ENCODE results near the gene SUSD6. TPM values are rescaled to one million over a fixed set of nuclear protein-coding genes. Genes with fewer than 3 reads are reported as not detected.
A peak's percentile ranks its signal among the peaks of the same experiment; 100 is the strongest.

SUSD6 gene
- polyA plus RNA-seq, 1 of the 3 experiments (the other 2 are of a cell fraction) = 8.5 TPM

GRCh38 chr14:69570836-69571330 lies 40.5 kb upstream of the SUSD6 start:
- CTCF ChIA-PET = interaction anchor here (0.8 to 12.6 kb wide), 10 partner anchors 9 to 329 kb away, joined by 3 to 368 read pairs (median 16); no protein-coding TSS in a partner anchor
- Histone ChIP-seq H4K20me1 (ENCODE audit: insufficient read depth) (no peaks in the 10 kb centered on the region), H3K4me2 (no peak overlapping the region), H3K27ac (ENCODE audit: low read depth in 2 of 2, low read length in 1 of 2) (no peak overlapping the region), H3K4me3 (ENCODE audit: low read depth in 2 of 2, low read length in 1 of 2) (no peak overlapping the region), H3K9me3 (no peaks in the 10 kb centered on the region), H3K27me3 (ENCODE audit: insufficient read depth) (peaks cover 38% of the 10 kb centered on the region), H3K4me1 (ENCODE audit: control insufficient read depth in 1 of 2, insufficient read depth in 2 of 2, low read depth in 1 of 2, low read length in 1 of 2) (peaks cover 0 to 2% of the 10 kb centered on the region in 2 experiments; a peak in 1 of 4 replicates), H3K9me2 (no peaks in the 10 kb centered on the region), H3K9ac (no peak overlapping the region), H3F3A (replicated peaks; ENCODE audit: insufficient read depth) (no peaks in the 10 kb centered on the region), H3K36me3 (replicated peaks in 1 of 2; ENCODE audit: control insufficient read depth in 1 of 2, insufficient read depth in 2 of 2, low read length in 1 of 2) (no peaks in the 10 kb centered on the region), H3K79me2 (ENCODE audit: insufficient read depth) (no peaks in the 10 kb centered on the region), H2AFZ (ENCODE audit: low read depth) (no peak overlapping the region)
- TF ChIP-seq SIN3A (IDR thresholded peaks at IDR 0.05; ENCODE audit: borderline replicate concordance, low read depth, low read length) = no peak
- TF ChIP-seq ELF1 (IDR thresholded peaks at IDR 0.05) = no peak
- TF ChIP-seq RFX5 (IDR thresholded peaks at IDR 0.05; ENCODE audit: low read length) = no peak
- WGBS (ENCODE audit: low lambda C conversion rate) = 74% methylated on average over 7 of the region's 7 CpGs
- POLR2A ChIA-PET = interaction anchor here (0.6 kb wide), 1 partner anchor 18 kb away, joined by 3 read pairs; no protein-coding TSS in a partner anchor
- no peak for DNase-seq

GRCh38 chr14:69571449-69572029 lies 39.9 kb upstream of the SUSD6 start:
- H3K4me1 ChIP-seq (ENCODE audit: control insufficient read depth in 1 of 2, insufficient read depth in 2 of 2, low read depth in 1 of 2, low read length in 1 of 2) = peaks cover 0 to 2% of the 10 kb centered on the region in 2 experiments; a peak in 1 of 4 replicates
- H3K27ac ChIP-seq (ENCODE audit: low read depth in 2 of 2, low read length in 1 of 2) = no peak overlapping the region
- H3K4me3 ChIP-seq (ENCODE audit: low read depth in 2 of 2, low read length in 1 of 2) = peak overlapping the region; percentile 31 to 32; a peak in 3 of 4 replicates
- no peaks in the 10 kb centered on the region for H3K36me3 ChIP-seq (replicated peaks in 1 of 2; ENCODE audit: control insufficient read depth in 1 of 2, insufficient read depth in 2 of 2, low read length in 1 of 2)
- DNase-seq = no peak
- 80% methylated on average over 57 of the region's 62 CpGs for WGBS (ENCODE audit: low lambda C conversion rate)
- H4K20me1 ChIP-seq (ENCODE audit: insufficient read depth) = no peaks in the 10 kb centered on the region
- no peaks in the 10 kb centered on the region for H3K79me2 ChIP-seq (ENCODE audit: insufficient read depth)
- H2AFZ ChIP-seq (ENCODE audit: low read depth) = no peak overlapping the region
- H3K27me3 ChIP-seq (ENCODE audit: insufficient read depth) = peaks cover 34% of the 10 kb centered on the region
- H3K4me2 ChIP-seq = peak overlapping the region; percentile 67; the same call in 1 of the 2 replicates
- no peaks in the 10 kb centered on the region for H3F3A ChIP-seq (replicated peaks; ENCODE audit: insufficient read depth)
- TF ChIP-seq GABPA (IDR thresholded peaks at IDR 0.05; ENCODE audit: low read depth) = no peak
- no peak for TF ChIP-seq SMC3 (IDR thresholded peaks at IDR 0.05; ENCODE audit: low read depth, low read length)
- TF ChIP-seq PBX3 (IDR thresholded peaks at IDR 0.05) = no peak
- TF ChIP-seq TAF1 (IDR thresholded peaks at IDR 0.05; ENCODE audit: borderline replicate concordance, low read depth, low read length) = no peak
- no peak for TF ChIP-seq EZH2phosphoT487 (IDR thresholded peaks at IDR 0.05; ENCODE audit: borderline replicate concordance, low read depth)
- no peak for TF ChIP-seq RFX5 (IDR thresholded peaks at IDR 0.05; ENCODE audit: low read length)
- no peak for TF ChIP-seq REST (IDR thresholded peaks at IDR 0.05; ENCODE audit: low read depth, low read length)
- TF ChIP-seq ZBTB33 (IDR thresholded peaks at IDR 0.05; ENCODE audit: borderline replicate concordance, low read depth) = no peak
- TF ChIP-seq USF1 (IDR thresholded peaks at IDR 0.05; ENCODE audit: borderline replicate concordance, low read depth) = no peak
- no peak for TF ChIP-seq RXRA (IDR thresholded peaks at IDR 0.05; ENCODE audit: borderline replicate concordance, low read depth)
- TF ChIP-seq FOSL2 (IDR thresholded peaks at IDR 0.05; ENCODE audit: borderline replicate concordance, low read depth) = no peak
- TF ChIP-seq JUND (IDR thresholded peaks at IDR 0.05) = no peak
- TF ChIP-seq FOXJ3 (CRISPR knock-in tag; IDR thresholded peaks at IDR 0.05) = no peak
- TF ChIP-seq TEAD4 (IDR thresholded peaks at IDR 0.05; ENCODE audit: borderline replicate concordance, insufficient read depth) = no peak
- no peak overlapping the region for H3K9ac ChIP-seq
- ChIA-PET CTCF (interaction anchor here (0.9 to 12.6 kb wide), 14 partner anchors 9 to 342 kb away, joined by 3 to 368 read pairs (median 6); no protein-coding TSS in a partner anchor), POLR2A (interaction anchor here (1.3 kb wide), 1 partner anchor 12 kb away, joined by 4 read pairs; no protein-coding TSS in a partner anchor)
- no peaks in the 10 kb centered on the region for H3K9me2 ChIP-seq
- no peaks in the 10 kb centered on the region for H3K9me3 ChIP-seq
